Occipital lobe (tissue), 2 donors: ENCODE measurements around the gene TEX10. TPM values are rescaled to one million over a fixed set of nuclear protein-coding genes. Genes with fewer than 3 reads are reported as not detected.
"Not testable (repeated sequence)": the region's sequence is repeated elsewhere in the genome, so short reads cannot be mapped to it uniquely, and the experiment has no call there.

Source experiments
- DNase-seq: peaks from one replicate; lab custom pipeline; 2025; lab: John Stamatoyannopoulos, UW
- total RNA-seq: library from RNA; depleted of rRNA; stranded (reverse); fragments of >200 nt; gene quantifications from one replicate; pipeline ENCODE4 v1.2.3, GENCODE V29; 2014

TEX10 gene
- total RNA-seq, 1 donor from 2014 or later: 58.5 TPM

GRCh38 chr9:100350188-100350587 lies 2.6 kb downstream of the TEX10 start:
- no peak for DNase-seq

DNA sequence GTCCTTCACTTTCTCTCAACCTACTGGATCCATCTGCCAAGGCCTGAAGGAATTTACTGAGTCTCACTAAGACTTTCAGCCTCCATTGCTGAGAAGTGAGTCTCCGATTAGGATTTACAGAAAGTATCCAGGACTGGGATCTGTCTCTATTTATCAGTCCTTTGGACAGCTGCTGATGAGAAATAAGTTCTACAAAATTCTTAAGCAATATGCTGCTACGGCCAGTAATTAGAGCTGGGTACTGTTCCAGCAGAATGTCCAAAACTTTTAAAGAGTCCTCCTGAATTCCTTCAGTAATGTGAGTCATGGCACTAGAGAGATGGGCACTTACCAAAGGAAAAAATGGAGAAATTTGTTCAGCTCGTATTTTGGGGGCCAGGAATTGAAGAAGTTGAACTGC lies 5.9 kb downstream of the TEX10 start:
- no peak for DNase-seq

DNA sequence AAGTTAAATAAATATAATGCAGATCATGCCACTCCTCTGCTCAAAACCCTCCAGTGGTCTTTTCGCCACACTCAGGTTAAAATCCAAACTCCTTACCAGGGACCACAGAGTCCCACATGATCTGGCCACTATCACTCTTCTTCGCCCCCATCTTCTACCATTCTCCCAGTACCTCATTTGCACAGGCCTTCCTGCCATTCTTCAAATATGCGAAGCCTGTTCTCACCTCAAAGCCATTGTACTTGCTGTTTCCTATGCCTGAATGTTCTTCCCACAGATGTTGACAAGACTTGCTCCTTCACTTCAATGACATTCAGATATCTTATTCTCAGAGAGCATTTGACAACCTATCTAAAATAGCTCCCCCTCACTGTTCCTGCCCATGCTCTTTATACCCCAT lies 10.9 kb downstream of the TEX10 start:
- DNase-seq: no peak

- no peak for DNase-seq
Observed at GRCh38 chr9:100340224-100340623, 12.5 kb downstream of the TEX10 start.

DNA sequence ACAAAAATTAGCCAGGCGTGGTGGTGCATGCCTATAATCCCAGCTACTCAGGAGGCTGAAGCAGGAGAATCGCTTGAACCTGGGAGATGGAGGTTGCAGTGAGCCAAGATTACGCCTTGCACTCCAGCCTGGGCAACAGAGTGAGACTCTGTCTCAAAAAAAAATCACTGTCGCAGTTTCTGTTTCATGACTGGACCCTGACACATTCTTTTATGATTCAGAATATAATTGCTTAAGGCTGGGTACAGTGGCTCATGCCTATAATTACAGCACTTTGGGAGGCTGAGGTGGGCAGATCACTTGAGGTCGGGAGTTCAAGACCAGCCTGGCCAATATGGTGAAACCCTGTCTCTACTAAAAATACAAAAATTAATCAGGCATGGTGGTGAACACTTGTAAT lies 14.0 kb downstream of the TEX10 start:
- not testable (repeated sequence) for DNase-seq

GRCh38 chr9:100324594-100325200 lies 28.0 kb downstream of the TEX10 start:
- no peak for DNase-seq

DNA sequence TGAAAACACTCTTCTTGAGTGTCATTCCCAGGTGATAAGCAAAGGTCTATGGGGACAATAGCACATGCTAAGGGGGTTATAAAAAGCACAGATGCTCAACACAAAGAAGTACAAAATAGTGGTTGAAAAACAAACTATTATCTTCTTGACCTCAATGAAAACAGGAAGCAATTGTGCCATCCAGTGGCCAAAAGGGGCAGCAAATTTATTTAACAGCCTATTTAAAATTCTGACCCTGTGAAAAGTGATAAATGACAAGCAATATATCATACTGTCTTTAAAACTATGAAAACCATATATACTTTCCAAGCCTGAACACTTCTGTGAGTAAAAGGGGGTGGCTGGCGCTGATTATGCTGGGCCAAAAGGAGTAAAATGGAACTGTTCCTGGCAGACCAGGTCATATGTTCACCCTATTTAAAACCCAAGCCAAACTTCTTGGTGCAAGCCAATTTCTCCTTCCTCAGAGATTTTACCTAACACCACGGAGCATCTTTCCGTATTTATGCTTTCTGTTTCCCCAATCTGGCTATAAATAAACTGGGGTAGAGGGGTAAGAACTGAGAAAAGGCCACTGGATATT lies 29.7 kb downstream of the TEX10 start:
- DNase-seq: no peak

DNA sequence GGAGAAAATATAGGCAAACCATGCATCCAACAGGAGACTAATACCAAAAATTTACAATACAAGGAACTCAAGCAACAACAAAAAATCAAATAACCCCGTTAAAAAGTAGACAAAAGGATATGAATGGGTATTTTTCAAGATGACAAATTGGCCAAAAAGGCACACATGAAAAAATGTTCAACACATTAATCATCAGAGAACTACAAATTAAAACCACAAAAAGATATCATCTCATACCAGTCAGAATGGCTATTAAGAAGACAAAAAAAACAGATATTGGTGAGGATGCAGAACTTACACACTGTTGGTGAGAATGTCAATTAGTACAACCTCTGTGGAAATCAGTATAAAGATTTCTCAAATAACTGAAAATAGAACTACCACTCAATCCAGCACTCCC lies 35.0 kb downstream of the TEX10 start:
- no peak for DNase-seq

GRCh38 chr9:100315561-100315960 lies 37.2 kb downstream of the TEX10 start:
- no peak for DNase-seq

- DNase-seq: no peak
Observed at GRCh38 chr9:100309992-100310391, 42.8 kb downstream of the TEX10 start.

DNA sequence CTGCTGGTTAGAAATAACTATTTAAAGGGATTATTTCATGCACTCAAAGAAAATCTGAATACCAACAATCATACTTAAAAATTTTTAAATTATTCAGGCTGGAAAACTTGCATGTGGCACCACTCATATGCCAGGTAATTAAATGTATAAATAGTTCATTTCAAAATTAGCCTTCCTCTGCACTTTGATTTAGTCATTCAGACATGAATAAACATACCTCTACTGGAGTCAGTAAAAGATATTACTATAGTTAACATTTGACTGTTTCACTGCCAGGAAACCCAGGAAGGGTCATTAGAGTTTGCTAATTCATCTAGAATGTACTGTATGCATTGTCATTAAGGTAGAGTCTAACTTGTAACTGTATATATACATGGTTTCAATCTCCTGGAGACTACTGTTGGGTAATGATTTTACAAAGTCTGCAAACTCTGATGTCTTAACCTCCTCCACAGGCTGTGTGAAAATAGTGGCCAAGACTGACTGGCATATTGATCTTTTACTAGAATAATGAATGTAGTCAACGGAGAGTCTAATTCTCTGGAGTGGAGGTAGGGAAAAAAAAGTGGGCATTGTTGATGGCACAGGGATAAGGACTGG lies 43.7 kb downstream of the TEX10 start:
- no peak for DNase-seq

DNA sequence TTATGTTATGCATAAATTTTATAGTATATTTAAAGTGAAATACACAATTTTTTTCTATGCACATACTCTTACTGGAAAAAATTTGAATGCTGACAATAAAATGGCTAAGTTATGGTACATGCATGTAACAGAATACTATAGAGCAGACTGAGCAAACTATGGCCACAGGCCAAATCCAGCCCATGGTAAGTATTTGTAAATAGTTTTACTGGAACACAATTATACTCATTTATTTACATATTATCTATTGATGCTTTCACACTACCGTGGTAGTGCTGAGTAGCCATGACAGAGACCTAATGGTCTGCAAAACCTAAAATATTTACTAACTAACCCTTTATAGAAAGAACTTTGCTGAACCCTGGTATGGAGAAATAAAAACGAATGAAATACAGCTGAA lies 45.7 kb downstream of the TEX10 start:
- DNase-seq: no peak

GRCh38 chr9:100306283-100306682 lies 46.5 kb downstream of the TEX10 start:
- no peak for DNase-seq

- DNase-seq: no peak
Observed at GRCh38 chr9:100303747-100304146, 49.0 kb downstream of the TEX10 start.

DNA sequence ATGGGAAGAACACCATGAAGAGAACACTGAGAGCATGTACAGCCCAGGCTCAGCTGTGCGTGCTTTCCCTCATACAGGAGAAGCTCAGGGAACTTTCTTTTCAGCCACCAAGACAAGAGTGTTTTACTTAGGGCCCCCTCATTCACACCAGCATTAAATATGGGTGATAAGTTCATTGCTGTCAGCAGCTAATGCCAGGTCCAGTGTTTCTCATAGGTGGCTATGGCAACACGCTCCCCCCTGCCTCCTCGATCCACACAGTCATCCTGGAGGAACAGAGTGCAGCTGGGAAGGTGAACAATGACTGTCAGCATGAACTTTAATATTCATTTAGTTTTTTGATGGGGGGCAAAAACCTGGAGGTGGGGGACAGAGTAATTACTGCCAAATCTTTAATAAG lies 54.4 kb downstream of the TEX10 start:
- no peak for DNase-seq

GRCh38 chr9:100296407-100296806 lies 56.3 kb downstream of the TEX10 start:
- DNase-seq: no peak

DNA sequence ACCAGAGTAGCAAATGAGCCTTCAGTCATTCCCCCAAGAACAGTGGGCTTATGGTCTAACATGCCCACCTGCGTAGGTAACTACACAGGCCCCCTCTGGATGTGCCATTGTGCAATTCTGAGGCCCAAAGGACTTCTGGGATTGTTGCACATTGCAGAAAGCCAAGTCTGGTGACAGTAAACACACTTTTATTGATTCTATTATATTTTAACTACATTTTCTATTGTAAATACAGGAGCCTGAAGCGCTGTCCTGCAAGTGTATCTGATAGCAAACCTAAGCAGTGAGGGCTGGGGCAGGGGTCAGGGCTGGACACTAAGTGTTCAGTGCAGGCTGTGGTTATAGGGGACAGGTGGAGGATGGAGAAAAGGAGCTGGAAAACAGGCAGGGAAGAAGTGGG lies 57.5 kb downstream of the TEX10 start:
- no peak for DNase-seq

- DNase-seq: no peak
Observed at GRCh38 chr9:100294806-100295205, 57.9 kb downstream of the TEX10 start.

DNA sequence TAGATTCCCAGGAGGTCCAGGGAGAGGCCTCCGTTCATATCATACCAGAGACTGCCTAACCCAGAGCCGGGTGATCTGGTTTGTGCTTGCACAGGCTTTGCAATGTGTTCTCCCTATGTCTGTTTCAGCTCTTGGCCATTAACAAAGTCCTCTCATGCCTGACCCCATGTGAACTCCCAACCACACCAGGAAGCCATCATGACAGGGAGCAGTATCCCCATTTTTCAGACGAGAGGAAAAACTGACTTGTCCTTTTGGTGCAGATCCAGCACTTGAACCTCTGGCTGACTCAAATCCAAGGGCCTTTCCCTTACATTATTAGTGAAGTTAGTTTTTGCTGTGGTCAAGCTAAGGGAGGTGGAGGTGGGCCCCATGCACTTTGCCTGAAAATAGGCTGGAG lies 58.4 kb downstream of the TEX10 start:
- DNase-seq: no peak

GRCh38 chr9:100292414-100292813 lies 60.3 kb downstream of the TEX10 start:
- DNase-seq: no peak

DNA sequence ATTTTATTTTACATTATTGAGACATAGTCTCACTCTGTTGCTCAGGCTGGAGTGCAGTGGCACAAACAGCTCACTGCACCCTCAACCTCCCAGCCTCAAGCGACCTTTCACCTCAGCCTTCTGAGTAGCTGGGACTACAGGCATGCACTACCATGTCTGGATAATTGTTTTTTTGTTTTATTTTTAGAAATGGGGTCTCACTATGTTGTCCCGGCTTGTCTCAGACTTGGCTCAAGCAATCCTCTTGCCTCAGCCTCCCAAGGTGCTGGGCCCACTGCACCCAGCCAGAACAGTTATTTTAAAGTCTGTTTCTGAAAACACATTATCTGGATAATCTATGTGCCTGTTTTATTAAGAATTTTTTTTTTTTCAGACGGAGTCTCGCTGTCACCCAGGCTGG lies 62.0 kb downstream of the TEX10 start:
- no peak for DNase-seq

- DNase-seq: no peak
Observed at GRCh38 chr9:100287186-100287585, 65.6 kb downstream of the TEX10 start.

- no peak for DNase-seq
Observed at GRCh38 chr9:100286257-100286656, 66.5 kb downstream of the TEX10 start.
